NCI-H446 treated with DMSO at 0.1 percent for 48 hours (cell line): Measurements from ENCODE around the gene FBN1.

ENCODE experiments used
- DNase-seq: peaks from one replicate; lab custom pipeline; 2025; lab: John Stamatoyannopoulos, UW

FBN1 gene

GRCh38 chr15:48426941-48427340, 218.6 kb downstream of the FBN1 start:
- no peak for DNase-seq

- no peak for DNase-seq
Observed at GRCh38 chr15:48426044-48426443, 219.5 kb downstream of the FBN1 start.

- no peak for DNase-seq
Observed at GRCh38 chr15:48425051-48425450, 220.5 kb downstream of the FBN1 start.

GRCh38 chr15:48423896-48424475, 221.5 kb downstream of the FBN1 start:
- no peak for DNase-seq

- no peak for DNase-seq
Observed at GRCh38 chr15:48423342-48423741, 222.2 kb downstream of the FBN1 start.

GRCh38 chr15:48422401-48422800, 223.1 kb downstream of the FBN1 start:
- DNase-seq = no peak

GRCh38 chr15:48421362-48421761, 224.1 kb downstream of the FBN1 start:
- DNase-seq = no peak

GRCh38 chr15:48419896-48420295, 225.6 kb downstream of the FBN1 start:
- DNase-seq = no peak

GRCh38 chr15:48418343-48418742, 227.2 kb downstream of the FBN1 start:
- no peak for DNase-seq

- DNase-seq = no peak
Observed at GRCh38 chr15:48416301-48416700, 229.2 kb downstream of the FBN1 start.

- no peak for DNase-seq
Observed at GRCh38 chr15:48415036-48415886, 230.2 kb downstream of the FBN1 start.

GRCh38 chr15:48414015-48414414, 231.5 kb downstream of the FBN1 start:
- DNase-seq = no peak

- DNase-seq = no peak
Observed at GRCh38 chr15:48413304-48413703, 232.2 kb downstream of the FBN1 start.

GRCh38 chr15:48411971-48412591, 233.4 kb downstream of the FBN1 start:
- no peak for DNase-seq

GRCh38 chr15:48409623-48410022, 235.9 kb downstream of the FBN1 start:
- DNase-seq = no peak

- DNase-seq = no peak
Observed at GRCh38 chr15:48408327-48408726, 237.2 kb downstream of the FBN1 start.

GRCh38 chr15:48407646-48408045, 237.9 kb downstream of the FBN1 start:
- no peak for DNase-seq

GRCh38 chr15:48406911-48407310, 238.6 kb downstream of the FBN1 start:
- no peak for DNase-seq

- DNase-seq = no peak
Observed at GRCh38 chr15:48406266-48406891, 239.1 kb downstream of the FBN1 start.

GRCh38 chr15:48402427-48403177, 242.9 kb downstream of the FBN1 start:
- DNase-seq = no peak

GRCh38 chr15:48400086-48400485, 245.4 kb downstream of the FBN1 start:
- no peak for DNase-seq

GRCh38 chr15:48397841-48398240, 247.7 kb downstream of the FBN1 start:
- DNase-seq = no peak
